Stimulated activated CD4-positive, alpha-beta T cell treated with anti-CD3 and anti-CD28 coated beads, Interleukin-4, amount 100 ng/mL, for 1 hour (primary cell): ENCODE measurements around the gene PIGM.

ENCODE experiments used
- DNase-seq: peaks from one replicate; pipeline ENCODE4 v3.0.0-alpha.2; 2020

PIGM gene

DNA sequence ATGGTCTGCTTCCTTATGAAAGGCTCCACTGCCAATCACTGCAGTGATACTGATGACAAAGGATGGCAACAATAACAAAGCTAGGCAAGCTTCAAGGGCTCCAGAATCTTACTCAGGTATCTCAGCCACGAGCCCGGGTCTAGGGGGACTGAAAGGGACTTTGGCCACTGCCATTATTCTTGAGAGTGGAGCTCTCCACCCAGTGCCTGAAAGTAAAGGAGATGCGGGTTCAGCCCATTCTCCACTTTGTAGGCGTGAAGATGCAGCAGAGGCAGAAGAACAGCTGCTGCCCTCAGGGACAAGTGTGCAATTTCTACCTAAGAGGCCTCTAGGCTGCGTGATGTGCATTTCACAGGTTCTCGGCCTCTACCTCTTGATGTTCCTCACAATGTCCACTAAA lies 46.3 kb downstream of the PIGM start:
- DNase-seq = no peak

DNA sequence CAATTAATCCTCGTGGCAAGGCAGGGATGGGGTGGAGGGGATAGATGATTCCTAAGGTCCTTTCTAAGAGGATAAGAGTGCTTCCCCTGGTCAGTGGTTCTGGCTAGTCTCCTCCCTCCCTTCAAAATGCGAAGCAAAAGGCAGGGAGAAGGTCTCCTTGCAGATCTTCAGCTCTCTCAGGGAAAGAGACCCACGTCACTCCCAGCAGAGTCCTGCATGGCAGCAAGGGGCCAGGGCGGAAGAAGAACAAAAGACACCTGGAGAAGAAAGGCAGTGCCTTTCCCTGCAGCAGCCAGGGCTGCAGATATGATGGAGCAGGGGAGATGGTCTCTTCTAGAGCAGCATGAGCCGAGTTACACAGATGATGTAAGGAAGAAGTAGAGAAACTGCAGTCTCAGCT lies 48.1 kb downstream of the PIGM start:
- no peak for DNase-seq

DNA sequence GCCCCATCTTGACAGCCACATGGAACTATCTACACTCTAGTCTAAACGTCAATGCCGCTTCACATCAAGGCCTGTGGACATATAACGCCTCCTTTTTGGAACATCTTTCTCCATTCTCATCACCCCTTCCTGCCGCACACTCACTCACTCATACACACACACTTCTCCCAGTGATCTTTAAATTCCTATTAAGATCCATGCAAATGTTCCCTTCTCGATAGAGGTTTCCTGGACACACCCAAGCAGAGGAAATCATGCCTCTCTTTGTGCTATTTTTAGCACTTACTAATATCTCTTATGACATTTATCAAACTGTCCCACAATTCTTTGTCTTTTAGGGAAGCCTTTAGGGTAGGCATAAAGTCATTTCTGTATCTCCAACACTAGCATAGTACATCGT lies 49.5 kb downstream of the PIGM start:
- DNase-seq = no peak

DNA sequence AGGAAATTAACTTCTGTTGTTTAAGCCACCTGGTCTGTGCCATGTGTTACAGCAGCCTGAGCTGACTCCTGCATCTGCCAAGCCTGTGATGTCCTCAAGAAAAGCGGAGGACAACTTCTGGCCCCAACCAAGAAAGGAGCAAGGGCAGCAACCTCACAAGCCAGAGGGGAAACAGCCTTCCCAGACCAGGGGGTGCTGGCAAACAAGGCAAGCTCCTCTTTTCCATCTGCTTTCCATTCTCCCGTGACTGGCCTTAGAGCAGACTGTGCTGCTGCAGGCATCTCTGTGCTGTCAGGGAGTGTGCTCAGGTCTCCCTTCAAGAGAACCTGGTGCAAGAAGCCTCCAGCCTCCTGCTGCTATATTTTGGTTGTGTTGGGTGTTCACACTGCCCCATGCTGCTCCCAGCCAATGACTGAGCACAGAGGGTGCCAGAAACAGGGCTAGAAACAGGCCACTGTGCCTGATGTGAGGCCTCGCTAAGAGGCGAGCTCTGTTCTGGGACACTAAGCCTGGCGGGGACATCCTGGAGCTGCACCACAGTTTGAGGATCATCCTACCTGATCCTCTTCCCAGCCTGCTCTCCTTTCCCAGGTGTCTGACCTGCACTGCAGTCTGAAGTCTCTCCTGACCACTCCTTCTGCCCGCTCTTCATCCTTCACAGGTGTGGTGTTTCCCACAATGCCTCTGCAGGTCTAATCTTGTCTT lies 50.3 kb downstream of the PIGM start:
- no peak for DNase-seq

DNA sequence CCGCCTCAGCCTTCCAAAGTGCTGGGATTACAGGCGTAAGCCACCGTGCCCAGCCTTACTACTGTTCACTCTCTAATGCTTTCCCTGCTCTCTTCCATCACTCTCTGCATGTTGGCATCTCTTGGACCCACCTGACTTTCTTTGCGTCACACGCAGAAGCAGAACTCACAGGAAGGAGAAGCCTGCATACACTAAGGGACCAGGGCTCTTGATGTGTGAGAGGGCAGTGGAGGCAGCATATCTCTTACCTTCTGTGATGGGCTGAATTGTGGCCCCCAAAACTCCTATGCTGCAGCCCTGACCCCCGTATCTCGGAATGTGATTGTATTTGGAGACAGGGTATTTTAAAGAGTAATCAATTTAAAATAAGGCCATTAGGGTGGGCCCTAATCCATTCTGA lies 51.0 kb downstream of the PIGM start:
- no peak for DNase-seq

DNA sequence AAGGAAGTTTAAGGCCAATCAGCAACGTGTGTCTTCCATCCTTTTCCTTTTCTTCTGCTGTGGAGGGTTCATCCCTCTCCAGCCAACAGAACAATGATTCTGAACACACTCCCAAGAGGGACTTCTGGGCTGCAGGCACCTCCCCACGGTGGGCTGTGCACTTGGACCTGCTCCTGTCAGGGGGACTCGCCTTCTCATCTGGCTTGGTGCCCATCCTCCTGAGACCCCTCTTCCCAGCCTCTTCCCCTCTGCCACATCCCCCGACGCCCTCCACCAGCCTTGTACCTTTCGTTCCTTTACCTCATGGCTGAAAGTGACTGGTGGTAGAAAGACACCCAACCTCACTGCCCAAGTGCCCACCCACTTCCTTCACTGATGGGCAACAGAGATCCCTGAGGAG lies 51.7 kb downstream of the PIGM start:
- DNase-seq = no peak

DNA sequence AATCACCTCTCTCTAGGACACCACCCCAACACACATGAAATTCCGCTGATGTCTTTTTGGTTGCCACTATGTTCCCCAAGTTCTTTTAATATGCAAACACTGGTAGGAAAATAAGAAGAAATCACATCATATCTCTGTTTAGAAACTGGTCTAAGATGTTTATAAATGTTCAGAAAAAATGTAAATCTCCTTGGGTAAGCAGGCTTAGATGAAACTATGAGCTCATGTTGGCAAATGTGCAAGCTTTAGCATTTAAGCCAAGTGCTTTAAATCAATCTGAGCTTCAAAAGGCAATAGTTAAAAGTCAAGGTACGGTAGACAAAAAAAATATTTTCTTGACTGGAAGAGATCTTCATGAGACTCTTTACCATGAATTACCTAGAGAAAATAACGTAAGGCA lies 52.5 kb downstream of the PIGM start:
- no peak for DNase-seq

DNA sequence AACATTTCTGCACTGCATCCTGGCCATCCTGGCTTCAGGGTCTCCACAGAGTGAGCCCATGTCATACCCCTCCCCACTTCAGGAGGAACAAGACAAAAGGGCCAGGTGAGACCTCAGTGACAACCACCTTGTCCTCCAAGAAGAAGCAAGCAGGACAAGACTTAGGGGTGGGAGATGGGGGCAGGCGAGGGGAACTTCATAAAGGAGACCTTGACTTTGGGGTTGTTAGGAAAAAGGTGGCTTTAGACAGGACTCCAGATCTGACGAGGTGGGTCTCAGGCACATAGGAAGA lies 53.7 kb downstream of the PIGM start:
- DNase-seq = no peak

DNA sequence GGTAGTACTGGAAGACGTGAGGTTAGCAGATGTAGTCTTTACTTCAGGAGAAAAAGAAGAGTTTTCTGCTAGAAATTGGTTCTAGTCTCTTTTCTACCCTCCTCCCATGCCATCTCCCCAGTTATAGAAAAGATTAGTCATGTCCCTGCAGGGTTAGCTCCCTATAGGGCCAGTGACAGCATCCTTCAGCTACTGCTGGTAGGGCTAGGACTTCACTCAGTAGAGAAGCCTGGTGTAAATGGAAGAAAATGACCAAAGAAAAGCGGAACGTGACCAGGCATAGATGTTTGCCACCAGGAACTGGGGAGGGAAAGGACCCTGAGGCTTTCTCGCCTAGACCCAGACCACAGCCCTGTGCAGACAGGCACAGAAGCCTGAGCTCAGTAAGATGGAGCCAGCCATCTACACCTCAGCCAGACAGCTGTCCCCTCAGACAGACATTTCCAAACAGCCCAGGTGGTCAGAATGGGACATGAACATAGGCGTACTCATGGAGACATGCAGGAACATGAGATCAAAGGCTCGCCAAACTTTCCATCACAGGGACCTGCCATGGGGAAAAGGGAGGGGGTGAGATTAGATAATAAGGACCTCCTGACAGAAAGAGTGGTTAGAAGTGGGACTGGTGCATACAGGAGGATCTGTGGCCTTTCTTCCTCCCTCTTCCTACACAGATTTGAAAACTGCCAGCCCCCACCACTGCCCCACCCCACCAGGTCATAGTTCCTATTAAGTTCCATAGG lies 54.3 kb downstream of the PIGM start:
- no peak for DNase-seq
